ENCODE measurements around the gene EPHB1. TPM values are rescaled to one million over a fixed set of nuclear protein-coding genes. Genes with fewer than 3 reads are reported as not detected.

Gene EPHB1
- total and polyA plus RNA-seq, 2 donors (not counting 3 experiments of a cell fraction or from before 2014, with no cell fraction given) = 1.3 to 5.2 TPM

DNA sequence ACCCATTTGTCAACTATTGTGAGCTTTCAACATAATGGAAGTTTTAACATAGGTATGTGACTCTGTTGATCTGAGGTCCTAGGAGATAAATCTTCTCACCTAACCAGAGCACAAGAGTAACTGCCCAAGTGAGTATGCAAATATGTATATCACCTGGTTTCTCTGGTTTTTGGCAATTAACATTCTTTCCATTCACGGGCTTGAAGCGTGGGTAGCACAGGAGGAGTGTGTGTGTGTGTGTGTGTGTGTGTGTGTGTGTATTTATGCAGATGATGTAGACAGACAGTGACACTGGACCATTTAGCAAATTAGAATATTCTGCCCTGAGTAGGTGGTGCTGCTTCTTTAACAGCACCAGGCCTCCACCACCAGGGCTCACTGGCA lies 15.0 kb downstream of the EPHB1 start:
- Histone ChIP-seq H3K4me1 (ENCODE audit: control insufficient read depth, extremely low read depth, insufficient read depth, low read length) (no peaks in the 10 kb centered on the region), H3K4me3 (replicated peaks in 1 of 3; ENCODE audit: insufficient read depth in 1 of 3, low read depth in 1 of 3, low read length in 3 of 3) (no peak overlapping the region), H3K9me3 (replicated peaks; ENCODE audit: control insufficient read depth, insufficient read depth, low read length) (no peaks in the 10 kb centered on the region), H3K27me3 (ENCODE audit: control insufficient read depth in 2 of 2, insufficient read depth in 2 of 2, low read length in 2 of 2) (no peaks in the 10 kb centered on the region), H3K27ac (ENCODE audit: insufficient read depth, low read depth, low read length) (no peak overlapping the region), H3K9ac (replicated peaks; ENCODE audit: extremely low read depth, insufficient read depth, low read length) (no peak overlapping the region), H3K79me2 (ENCODE audit: control insufficient read depth, insufficient read depth, low read length) (no peaks in the 10 kb centered on the region), H3K4me2 (ENCODE audit: insufficient read depth, low read length) (no peak overlapping the region), H3K9me1 (replicated peaks; ENCODE audit: control insufficient read depth, extremely low read depth, insufficient read depth, low read length) (no peaks in the 10 kb centered on the region), H4K20me1 (replicated peaks; ENCODE audit: control insufficient read depth, extremely low read depth, insufficient read depth, low read length) (no peaks in the 10 kb centered on the region), H2AFZ (ENCODE audit: low read depth, low read length) (no peak overlapping the region), H3K36me3 (ENCODE audit: control insufficient read depth in 2 of 2, extremely low read depth in 1 of 2, insufficient read depth in 2 of 2, low read length in 2 of 2) (no peaks in the 10 kb centered on the region)
- DNase-seq (ENCODE audit: low read depth, low spot score) (no peak), FAIRE-seq (no peak)
- ChIA-PET POLR2A (no interaction called here), CTCF (interaction anchor here (1.4 kb wide), 1 partner anchor 15 kb away, joined by 4 read pairs; no protein-coding TSS in a partner anchor)
- TF ChIP-seq, protein P1, sequence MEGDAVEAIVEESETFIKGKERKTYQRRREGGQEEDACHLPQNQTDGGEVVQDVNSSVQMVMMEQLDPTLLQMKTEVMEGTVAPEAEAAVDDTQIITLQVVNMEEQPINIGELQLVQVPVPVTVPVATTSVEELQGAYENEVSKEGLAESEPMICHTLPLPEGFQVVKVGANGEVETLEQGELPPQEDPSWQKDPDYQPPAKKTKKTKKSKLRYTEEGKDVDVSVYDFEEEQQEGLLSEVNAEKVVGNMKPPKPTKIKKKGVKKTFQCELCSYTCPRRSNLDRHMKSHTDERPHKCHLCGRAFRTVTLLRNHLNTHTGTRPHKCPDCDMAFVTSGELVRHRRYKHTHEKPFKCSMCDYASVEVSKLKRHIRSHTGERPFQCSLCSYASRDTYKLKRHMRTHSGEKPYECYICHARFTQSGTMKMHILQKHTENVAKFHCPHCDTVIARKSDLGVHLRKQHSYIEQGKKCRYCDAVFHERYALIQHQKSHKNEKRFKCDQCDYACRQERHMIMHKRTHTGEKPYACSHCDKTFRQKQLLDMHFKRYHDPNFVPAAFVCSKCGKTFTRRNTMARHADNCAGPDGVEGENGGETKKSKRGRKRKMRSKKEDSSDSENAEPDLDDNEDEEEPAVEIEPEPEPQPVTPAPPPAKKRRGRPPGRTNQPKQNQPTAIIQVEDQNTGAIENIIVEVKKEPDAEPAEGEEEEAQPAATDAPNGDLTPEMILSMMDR (IDR thresholded peaks at IDR 0.05; ENCODE audit: extremely low read depth in 1 of 2, insufficient read depth in 1 of 2, low read depth in 1 of 2, low read length in 2 of 2) = no peak
- TF ChIP-seq EZH2 (IDR thresholded peaks at IDR 0.05; ENCODE audit: borderline replicate concordance, low read depth, low read length, severe bottlenecking) (no peak), GATA2 (IDR thresholded peaks at IDR 0.05; ENCODE audit: insufficient read depth, insufficient read length, low read depth, low read length) (no peak), FOS (IDR thresholded peaks at IDR 0.05; ENCODE audit: borderline replicate concordance, insufficient read depth, low read length) (no peak), POLR2A (IDR thresholded peaks at IDR 0.05; ENCODE audit: low read depth, low read length) (no peak), POLR2AphosphoS5 (IDR thresholded peaks at IDR 0.05; ENCODE audit: insufficient read depth, low read depth, low read length) (no peak), JUN (IDR thresholded peaks at IDR 0.05; ENCODE audit: borderline replicate concordance, insufficient read depth, insufficient read length, low read depth) (no peak), MYC (IDR thresholded peaks at IDR 0.05; ENCODE audit: low read depth, low read length) (no peak)
- TF ChIP-seq, protein P2, sequence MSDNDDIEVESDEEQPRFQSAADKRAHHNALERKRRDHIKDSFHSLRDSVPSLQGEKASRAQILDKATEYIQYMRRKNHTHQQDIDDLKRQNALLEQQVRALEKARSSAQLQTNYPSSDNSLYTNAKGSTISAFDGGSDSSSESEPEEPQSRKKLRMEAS (IDR thresholded peaks at IDR 0.05; ENCODE audit: insufficient read depth, insufficient read length) = no peak
- intact Hi-C loops (cut with micrococcal nuclease) (no loop called here), dilution Hi-C loops (cut with MboI; ENCODE audit: extremely low pct_ligation_motif_present, low sequenced_read_pairs) (no loop called here)
- BruUV-seq (replicated peaks) = no TSS peak
